Activated CD4-positive, CD25-positive, alpha-beta regulatory T cell treated with anti-CD3 and anti-CD28 coated beads, Interleukin-2, amount 50 U/mL, for 72 hours (primary cell): ENCODE measurements around the gene SLC41A3.
A peak's percentile ranks its signal among the peaks of the same experiment; 100 is the strongest.
"Not testable (repeated sequence)": the region's sequence is repeated elsewhere in the genome, so short reads cannot be mapped to it uniquely, and the experiment has no call there.

Experiments
- DNase-seq: peaks from one replicate; pipeline ENCODE4 v3.0.0; 2021

The SLC41A3 gene

DNA sequence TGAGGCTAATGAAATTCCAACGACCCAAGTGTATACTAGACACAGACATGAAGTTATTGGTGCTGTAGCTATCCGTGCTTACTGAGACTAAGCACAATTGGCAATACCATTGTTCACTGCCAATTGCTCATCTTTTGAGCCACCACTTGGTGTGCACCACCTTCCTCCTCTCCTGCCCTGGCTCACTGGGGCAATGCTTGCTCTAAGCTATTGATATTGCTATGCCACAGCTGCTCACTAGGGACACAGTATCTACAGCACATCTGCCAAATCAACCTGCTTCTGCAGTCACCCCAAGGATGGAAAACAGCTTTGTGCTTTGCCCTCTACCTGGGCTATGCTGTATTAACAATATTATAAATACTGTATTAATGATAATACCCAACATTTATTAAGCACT, 99.0 kb downstream of the SLC41A3 start:
- DNase-seq, result not testable (repeated sequence)

DNA sequence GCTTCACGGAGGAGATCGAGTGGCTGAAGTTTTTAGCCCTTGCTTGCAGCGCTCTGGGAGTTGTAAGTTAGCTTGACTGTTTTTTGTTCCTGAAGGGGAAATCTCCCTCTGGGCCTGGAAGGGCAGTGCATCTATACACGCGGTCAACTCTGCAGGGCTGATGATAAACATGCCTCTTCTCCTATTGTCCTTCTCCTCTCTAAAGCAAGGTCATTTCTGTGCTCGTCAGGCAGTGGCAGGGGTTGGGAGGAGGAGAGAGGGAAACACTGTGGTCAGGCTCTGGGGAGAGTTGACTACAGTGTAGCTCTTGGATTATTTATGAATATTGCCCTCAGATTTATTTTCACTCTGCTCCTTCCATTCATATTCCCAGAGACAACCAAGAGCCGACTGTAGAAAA, 106.8 kb downstream of the SLC41A3 start:
- not testable (repeated sequence) for DNase-seq

DNA sequence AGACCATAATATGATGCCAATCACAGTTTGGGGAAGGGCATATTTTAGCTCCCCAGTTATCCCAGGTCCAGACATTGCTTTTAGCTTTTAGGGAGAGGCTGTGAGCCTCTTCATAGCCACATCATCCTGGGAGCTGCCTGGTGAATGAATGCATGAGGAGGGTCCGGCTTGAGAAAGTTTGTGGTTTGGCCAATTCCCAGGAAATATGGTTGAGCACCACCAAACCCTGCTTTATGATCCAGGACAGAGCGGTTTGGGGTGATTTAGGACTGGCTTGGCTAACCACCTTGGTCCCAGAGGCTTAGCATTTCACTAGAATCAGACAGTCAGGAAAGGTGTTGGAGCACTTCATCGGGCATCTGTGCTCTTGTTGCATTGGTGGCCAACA, 107.9 kb downstream of the SLC41A3 start:
- not testable (repeated sequence) for DNase-seq

DNA sequence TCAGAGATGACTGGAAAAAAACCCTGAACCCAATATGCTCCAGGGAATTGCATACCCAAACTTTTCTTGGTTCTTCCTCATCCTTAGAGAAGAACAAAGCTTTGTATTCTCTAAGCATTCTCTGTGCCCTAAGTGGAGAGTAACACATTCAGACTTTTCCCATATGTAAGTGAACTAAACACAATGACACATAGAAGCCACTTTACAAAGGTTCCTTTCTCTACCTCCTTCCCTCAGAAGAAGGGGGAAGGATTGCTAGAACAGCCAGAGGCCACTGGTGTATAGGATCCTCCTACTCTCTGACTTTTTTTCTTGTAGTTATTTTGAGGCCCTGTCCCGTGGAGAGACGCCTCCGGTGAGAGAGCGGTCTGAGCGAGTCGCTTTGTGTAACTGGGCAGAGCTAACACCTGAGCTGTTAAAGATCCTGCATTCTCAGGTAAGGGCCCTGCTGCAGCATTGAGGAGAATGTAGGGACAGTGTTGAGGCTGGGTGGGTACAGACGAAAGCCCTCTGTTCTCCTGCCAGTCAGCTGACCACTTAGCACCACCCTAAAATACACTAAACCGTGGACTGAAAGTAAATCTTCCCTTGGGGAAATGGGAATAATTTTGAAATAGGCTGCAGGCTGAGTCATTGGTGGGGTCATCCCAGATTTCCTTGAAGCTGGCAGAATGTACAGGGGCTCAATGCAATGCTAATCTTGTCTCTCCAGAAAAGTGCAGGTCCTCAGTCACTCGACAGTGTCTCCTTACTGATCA, 108.5 kb downstream of the SLC41A3 start:
- not testable (repeated sequence) for DNase-seq

DNA sequence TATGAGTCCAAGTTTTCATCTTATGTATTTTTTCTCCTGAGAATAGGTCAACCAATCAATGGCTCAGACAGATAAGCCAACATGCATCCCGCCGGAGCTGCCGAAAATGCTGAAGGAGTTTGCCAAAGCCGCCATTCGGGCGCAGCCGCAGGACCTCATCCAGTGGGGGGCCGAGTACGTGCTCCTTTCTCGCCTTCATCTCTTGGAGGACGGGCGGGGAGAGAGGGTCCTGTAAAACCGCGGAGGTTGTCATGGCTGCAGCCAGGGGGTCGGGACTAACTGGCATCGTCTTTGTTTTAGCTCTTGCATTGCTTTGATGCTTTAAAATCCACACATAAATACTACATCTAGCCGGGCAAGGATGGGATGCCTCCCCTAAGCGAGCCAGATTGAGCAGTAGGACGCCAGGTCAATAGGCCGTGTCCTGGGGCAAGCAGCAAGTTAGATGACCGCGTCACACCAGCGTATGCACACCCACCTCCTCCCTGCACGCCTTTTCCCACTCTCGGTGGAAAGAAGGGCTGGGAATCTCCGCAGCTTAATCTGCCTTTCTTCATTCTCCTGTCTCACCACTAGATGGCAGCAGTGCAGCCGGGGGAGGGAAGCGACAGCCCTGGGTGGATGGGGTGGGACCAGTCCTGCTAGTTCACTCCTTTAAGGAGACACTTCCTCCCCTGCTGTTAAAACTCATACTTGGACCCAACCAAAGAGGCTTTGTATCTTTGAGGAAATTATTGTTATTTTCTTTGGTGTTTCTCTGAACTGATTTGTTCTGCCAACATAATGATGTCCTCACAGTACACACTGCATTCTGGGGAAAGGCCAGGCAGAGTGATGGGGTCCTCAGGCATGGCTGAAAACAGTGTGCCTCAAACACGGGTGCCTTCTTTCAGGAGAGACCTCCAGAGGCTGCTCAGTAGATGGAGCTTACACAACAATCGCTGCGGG, 111.7 kb downstream of the SLC41A3 start:
- DNase-seq, result peak; percentile 31

DNA sequence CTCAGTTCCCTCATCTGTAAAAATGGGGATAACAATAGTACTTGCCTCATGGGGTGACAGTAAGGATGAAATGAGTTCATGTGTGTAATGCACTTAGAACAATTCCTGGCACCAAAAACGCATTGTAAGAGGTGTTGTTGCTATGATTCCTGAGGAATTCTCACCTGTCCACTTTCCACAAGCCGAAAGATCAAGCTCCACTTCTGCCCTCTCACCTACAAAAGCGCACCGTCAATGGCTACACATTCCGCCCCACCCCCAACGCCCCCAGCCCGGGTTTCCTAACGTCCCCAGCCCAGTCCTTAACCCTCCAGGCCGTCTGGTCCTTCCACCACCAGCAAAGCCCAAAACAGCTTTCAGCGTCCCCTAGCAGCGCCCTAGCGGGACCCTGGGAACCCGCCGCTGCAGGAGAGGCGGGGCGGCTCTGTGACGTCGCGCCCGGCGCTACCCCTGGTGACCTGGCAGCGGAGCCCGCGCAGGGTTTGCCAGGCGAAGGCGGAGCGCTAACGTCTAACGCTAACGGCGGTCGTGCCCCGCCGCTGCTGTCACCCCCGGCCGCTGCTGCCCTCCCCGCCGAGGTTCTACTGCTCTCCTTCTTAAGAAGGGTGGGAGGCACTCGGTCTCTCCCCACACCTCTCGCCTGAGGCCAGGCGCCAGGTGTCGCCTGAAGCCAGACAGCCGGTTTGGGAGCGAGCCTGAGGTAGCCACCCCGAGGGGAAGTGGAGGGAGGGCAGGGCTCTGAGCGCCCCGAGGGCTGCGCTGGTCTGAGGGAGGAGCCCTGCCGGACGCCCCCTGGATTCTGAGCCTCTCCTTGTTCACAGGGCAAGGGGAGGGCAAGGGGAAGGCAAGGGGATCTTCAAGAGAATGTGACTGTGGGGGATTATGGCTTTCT, 115.0 kb downstream of the SLC41A3 start, which contains the start of gene ROPN1B:
Gene ROPN1B, plus strand, starts transcription at position 478 of the 892 bp plus-strand sequence. CDS start 2,877 bp downstream, outside the sequence.
- DNase-seq, result not testable (repeated sequence)

DNA sequence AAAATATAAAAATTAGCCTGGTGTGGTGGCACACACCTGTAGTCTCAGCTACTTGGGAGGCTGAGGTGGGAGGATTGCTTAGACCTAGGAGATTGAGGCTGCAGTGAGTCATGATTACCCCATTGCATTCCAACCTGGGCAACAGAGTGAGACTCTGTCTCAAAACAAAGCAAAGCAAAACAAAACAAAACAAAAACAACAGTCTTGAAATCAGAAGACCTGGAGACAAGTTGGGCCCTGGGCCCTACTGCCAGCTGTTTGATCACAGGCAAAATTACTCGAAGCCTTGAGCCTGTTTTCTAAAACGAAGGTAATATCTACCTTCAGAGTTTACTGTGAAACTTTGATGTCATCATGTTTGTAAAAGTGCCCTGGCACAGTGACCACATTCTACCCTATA, 115.8 kb downstream of the SLC41A3 start:
- not testable (repeated sequence) for DNase-seq

DNA sequence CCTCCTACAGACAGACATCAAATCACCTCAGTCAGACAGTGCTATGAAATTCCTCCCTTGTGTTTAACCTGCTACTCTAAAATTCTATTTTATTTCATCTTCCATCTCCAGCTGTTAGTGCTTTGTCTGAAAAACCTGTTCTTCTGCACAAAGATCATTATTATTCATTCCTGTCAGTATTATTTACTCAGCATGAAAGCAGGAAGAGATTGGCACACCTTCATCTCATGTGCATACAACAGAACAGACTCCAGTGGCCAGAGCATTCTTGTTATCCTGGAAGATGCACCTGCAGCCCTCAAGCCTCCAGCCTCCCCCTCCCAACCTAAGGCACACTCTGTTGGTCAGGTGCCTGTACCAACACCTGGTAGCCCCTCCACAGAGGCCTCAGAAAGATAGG, 116.8 kb downstream of the SLC41A3 start:
- DNase-seq, result no peak

DNA sequence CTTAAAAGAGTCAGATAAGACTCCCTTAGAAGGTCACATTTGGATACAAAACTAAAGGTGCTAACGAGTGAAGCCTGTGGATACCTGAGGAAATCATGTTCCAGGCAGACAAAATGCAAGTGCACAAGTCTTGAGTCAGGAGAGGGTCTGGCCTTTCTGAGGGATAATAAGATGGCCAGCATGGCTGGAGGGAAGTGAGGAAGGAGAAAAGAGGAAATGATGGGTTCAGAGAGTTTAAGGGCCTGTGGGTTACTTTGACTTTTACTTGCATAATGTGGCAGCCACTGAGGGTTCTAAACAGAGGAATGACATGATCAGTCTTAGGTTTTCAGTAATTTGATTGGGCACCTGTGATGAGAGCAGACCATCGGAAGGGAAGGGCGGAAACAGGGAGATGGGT, 118.4 kb downstream of the SLC41A3 start:
- no peak for DNase-seq

DNA sequence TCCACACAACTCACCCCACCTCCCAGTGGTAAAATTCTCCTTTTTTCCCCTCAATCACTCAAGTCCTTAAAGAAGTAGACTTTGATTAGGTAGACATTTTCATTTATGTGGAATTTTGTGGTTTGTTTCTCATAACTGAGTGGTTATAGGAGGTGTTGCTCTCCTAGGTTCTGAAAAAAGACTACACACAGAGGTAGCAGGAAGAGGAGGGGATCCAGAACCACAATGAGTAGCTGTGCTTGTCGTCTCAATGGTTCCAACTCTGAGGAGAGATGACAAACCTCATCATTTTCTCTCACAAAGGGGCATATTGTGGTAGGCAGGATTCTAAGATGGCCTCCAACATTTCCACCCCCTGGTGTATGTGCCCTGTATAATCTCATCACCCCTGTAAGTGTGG, 120.1 kb downstream of the SLC41A3 start:
- not testable (repeated sequence) for DNase-seq

DNA sequence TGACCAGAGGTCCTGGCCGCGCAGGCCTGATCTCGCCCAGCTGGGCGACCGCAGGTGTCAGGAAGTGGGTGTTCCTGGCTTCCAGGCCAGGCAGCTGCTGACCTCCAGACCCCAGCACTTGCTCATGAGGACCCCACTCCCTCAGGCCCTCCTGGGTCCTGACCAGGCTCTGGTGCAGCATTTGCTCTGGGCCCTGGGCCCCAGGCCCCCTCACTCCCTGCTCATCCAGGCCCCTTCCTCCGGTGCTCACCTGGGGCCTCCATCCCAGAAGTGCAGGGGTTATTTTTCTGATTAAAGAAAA, 122.7 kb downstream of the SLC41A3 start:
- DNase-seq, result no peak

DNA sequence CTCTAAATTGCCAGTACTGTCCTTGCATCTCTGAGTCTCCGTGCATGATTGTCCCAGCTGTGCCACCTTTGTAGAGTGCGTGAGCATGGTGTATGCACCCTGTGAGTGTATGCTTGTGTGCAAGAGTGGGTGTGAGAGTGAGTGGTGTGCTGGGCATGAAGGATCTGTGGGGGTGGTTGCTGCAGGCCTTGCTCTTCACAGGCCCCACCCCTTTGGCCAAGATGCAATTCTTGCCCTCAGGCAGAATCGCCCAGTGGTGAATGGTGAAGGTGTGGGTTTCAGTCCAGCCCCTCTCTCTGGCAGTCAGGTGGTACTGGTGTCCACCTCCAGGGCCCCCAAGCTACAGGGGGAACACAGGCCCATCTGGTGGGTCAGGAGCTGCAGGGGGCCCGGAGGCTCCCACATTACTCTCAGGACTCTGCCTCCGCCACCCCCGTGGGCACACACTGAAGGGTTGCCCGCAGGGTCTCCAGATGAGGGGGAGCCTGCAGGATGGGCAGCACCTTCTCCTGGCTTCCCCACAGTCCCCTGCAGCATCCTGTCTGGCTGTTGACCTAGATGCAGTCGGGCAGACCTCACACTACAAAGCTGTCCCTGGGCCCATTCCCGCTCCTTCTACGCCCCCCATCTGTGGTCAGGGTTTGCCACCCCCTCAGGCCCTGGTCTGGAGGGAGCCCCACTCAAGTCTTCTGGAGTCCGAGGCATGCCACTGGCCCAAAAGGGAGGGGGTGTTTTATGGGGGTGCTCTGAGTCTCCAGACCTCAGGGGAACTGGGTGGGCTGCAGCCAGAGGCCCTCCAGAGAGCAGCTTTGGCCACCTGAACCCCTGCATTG, 123.3 kb downstream of the SLC41A3 start:
- no peak for DNase-seq

DNA sequence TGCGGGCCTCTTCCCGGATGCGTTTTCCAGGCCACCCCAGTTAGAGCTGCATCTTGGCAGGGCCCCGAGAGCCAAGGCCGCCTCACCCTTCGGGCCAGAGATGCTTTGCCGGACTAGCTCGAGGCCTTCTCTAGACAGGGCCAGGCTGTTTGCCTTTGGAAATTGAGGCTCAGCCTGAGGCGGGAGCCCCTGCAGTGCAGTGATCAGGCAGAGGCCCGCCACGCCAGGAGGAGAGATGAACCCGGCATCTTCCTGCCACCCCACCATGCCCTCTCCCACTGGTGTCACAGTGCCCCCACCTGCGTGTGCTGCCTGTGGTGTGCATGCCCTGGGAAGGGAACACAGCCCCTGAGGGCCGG, 123.9 kb downstream of the SLC41A3 start:
- DNase-seq, result no peak

DNA sequence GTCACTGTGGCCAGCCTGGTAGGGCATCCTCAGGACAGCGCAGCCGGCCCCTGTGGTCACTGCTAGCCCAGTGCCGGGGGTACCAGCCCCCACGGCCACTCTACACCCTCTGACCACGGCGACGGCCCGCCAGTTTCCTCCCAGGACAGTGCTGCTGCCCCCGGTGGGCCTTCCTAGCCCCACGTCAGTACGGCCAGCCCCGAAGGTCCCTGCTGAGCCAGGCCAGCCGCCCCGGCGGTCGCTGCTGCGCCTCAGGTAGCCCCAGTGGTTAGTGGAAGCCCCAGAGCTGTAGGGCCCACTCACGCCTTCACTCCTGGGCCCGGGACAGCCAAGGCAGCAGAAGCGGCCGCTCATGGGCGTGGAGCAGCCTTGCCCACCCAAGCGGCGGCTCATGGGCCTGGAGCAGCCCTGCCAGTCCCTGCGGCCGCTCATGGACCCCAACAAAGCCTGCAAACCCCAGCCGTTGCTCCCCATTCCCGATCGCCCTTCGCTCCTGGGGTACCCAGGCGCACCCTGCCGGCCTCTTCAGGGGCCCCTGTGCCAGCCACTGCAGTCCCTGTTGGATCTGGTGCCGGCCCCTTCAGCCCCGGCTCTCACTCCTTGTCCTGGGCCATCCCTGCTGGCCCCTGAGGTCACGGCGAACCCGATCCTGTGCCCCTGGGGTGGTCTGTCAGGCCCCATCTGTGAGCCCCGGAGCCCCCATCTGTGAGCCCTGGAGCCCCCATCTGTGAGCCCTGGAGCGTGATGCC, 124.4 kb downstream of the SLC41A3 start:
- no peak for DNase-seq

DNA sequence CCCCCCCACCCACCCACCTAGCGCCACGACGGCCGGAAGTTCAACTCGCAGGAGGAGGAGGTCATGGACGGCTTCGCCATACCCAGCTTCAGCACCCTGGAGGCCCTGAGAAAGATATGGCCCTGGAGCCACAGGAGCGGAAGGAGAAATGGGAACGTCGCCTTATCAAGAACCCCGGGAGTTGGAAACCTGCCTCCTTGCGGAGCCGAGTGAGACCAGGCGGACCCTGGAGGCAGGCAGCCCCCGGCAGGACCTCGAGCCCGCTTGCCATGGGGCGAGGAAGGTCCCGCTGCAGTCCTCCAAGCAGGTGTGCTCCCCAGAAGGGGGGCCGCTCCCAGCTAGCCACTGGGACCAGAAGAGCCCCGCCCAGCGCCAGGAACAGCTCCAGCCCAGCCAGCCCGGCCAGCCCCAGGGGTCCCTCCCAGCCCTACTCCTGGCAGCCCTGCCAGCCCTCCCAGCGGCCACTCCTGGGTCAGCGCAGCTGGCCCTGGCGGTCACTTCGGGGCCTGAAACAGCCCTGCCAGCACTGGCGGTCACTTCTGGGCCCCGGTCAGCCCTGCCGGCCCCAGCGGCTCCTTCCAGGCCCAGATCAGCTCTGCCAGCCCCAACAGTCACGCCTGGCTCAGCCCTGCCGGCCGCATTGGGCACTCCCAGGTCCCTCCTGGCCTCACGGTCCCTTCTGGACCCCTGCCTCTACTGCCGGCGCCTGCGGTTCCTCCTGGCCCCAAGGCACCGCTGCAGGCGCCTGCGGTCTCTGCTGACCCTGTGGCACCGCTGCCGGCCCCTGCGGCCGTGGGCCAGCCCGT, 125.2 kb downstream of the SLC41A3 start:
- DNase-seq, result no peak

DNA sequence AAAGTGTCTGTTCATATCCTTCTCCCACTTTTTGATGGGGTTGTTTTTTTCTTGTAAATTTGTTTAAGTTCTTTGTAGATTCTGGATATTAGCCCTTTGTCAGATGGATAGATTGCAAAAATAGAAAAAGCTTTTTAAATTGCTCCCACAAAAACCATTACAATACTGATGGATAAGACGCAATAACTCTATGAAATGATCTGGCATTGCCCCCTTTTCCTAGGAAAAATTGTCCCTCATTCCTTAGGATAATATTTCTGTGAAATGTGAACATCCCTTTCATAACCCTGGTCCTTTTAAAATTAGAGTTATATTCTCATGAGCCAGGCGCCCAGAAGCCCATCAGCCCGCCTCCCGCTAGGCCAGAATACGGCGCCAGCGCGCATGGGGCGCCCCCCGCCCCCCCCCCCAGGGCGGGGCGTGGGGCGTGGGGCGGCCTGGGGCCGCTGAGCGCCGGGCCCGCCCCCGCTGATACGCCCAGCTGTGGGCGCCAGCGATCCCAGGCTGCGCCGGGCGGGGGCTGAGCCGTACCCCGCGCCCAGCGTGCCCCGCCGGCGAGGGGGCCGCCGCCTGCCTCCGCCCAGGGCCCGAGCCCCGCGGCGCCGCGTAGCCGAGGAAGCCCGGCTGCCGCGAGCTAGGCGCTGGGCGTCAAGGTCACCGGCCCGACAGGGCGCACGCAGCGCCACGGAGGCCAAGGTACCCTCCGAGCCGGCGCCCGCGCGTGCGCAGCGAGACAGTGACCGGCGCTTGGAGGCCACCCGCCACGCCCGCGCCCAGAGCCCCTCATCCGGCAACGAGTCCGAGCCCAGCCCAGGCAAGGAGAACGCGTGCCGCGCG, 126.0 kb downstream of the SLC41A3 start:
- DNase-seq, result no peak

DNA sequence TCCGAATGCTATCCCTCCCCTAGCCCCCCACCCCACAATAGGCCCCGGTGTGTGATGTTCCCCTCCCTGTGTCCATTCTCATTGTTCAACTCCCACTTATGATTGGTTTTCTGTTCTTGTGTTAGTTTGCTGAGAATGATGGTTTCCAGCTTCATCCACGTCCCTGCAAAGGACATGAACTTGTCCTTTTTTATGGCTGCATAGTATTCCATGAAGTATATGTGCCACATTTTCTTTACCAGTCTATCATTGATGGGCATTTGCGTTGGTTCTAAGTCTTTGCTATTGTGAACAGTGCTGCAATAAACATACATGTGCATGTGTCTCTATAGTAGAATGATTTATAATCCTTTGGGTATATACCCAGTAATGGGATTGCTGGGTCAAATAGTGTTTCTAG, 126.9 kb downstream of the SLC41A3 start:
- not testable (repeated sequence) for DNase-seq
